C4-2B (cell line): ENCODE measurements around the gene PPP2R5C.
"Not testable (repeated sequence)": the region's sequence is repeated elsewhere in the genome, so short reads cannot be mapped to it uniquely, and the experiment has no call there.

Experiments used
- H3K27ac ChIP-seq: fragments of 450-650 bp; 2 replicates; pipeline ENCODE4 v1.5.1; 2017
- ZFX ChIP-seq: fragments of 450-650 bp; IDR thresholded peaks from 2 replicates; pipeline ENCODE4 v1.6.1; 2017
- TF ChIP-seq, protein P1 (sequence below): fragments of 450-650 bp; conservative IDR thresholded peaks from 2 replicates; pipeline ENCODE4 v1.5.1; 2017; ENCODE audit warnings: mild to moderate bottlenecking

Gene PPP2R5C

GRCh38 chr14:101721951-101722661, 39.4 kb upstream of the PPP2R5C start:
- H3K27ac ChIP-seq: peak overlapping the region; percentile 10
- no peak for TF ChIP-seq ZFX
- TF ChIP-seq, protein P1, sequence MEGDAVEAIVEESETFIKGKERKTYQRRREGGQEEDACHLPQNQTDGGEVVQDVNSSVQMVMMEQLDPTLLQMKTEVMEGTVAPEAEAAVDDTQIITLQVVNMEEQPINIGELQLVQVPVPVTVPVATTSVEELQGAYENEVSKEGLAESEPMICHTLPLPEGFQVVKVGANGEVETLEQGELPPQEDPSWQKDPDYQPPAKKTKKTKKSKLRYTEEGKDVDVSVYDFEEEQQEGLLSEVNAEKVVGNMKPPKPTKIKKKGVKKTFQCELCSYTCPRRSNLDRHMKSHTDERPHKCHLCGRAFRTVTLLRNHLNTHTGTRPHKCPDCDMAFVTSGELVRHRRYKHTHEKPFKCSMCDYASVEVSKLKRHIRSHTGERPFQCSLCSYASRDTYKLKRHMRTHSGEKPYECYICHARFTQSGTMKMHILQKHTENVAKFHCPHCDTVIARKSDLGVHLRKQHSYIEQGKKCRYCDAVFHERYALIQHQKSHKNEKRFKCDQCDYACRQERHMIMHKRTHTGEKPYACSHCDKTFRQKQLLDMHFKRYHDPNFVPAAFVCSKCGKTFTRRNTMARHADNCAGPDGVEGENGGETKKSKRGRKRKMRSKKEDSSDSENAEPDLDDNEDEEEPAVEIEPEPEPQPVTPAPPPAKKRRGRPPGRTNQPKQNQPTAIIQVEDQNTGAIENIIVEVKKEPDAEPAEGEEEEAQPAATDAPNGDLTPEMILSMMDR: no peak

- TF ChIP-seq, protein P1: no peak
- no peak for TF ChIP-seq ZFX
- H3K27ac ChIP-seq: no peak overlapping the region
Measured at GRCh38 chr14:101723061-101723595, 38.4 kb upstream of the PPP2R5C start.

GRCh38 chr14:101725652-101726051, 35.9 kb upstream of the PPP2R5C start:
- not testable (repeated sequence) for H3K27ac ChIP-seq

GRCh38 chr14:101726295-101726953, 35.1 kb upstream of the PPP2R5C start:
- no peak overlapping the region for H3K27ac ChIP-seq
- no peak for TF ChIP-seq ZFX
- TF ChIP-seq, protein P1: no peak

DNA sequence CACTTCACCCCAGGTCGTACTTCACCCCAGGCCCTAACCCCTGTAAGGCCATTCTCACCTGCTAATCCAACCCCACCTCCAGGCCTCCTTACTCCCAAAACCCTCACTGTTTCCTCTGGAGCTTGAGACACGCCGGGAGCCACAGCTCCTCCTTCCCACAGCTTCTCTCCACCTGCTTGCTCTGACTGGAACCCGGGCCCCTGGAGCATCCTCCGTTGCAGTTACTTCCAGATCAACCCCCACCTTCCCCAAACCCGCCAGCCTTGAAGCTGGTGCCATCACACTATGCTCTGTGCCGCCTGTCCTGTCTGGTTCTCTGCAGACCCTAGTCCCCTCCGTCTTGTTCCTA, 34.6 kb upstream of the PPP2R5C start:
- no peak for TF ChIP-seq ZFX
- TF ChIP-seq, protein P1: no peak
- no peak overlapping the region for H3K27ac ChIP-seq

DNA sequence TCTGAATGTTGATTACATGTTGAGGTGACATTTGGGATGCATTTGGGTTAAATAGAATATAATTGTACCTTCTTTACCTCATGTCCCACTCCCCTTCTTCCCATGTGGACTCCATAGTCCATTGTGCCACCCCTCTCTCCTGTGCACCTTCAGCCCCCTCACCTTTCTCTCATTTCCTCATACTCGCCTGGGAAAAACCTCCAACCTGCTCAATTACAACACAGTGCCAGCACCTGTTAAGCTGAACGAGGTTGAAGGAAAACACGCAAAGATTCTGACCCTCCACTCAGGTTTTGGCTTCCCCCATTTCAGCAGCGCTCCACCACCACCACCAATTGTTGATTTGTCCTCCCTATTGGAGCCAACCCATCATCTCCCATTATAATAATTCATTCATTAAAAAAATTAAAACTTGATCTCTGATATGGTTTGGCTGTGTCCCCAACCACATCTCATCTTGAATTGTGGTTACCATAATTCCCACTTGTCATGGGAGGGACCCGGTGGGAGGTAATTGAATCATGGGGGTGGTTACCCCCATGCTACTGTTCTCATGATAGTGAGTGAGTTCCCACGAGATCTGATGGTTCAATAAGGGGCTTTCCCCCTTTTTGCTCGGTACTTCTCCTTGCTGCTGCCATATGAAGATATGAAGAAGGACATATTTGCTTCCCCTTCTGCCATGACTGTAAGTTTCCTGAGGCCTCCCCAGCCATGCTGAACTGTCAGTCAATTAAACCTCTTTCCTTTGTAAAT, 33.7 kb upstream of the PPP2R5C start:
- TF ChIP-seq ZFX: no peak
- TF ChIP-seq, protein P1: no peak
- no peak overlapping the region for H3K27ac ChIP-seq

GRCh38 chr14:101728367-101728742, 33.2 kb upstream of the PPP2R5C start:
- H3K27ac ChIP-seq: no peak overlapping the region
- TF ChIP-seq ZFX: no peak
- TF ChIP-seq, protein P1: no peak
